HepG2 (cell line): ENCODE results near the gene MEF2D.

ENCODE experiments used
- ATF7 ChIP-seq, 2 experiments: fragments of 450-650 bp in 1 of 2; sonication (generic) in 1 of 2; formaldehyde crosslinking in 1 of 2; IDR thresholded peaks; 2 replicates each; pipeline versions ENCODE4 v1.4.0 to v1.6.1; 2016 to 2020; ENCODE audit warnings: antibody characterized with exemption in 1 of 2, mild to moderate bottlenecking in 1 of 2, missing genetic modification reagents in 1 of 2
- EED ChIP-seq: sonication (generic); formaldehyde crosslinking; IDR thresholded peaks from 2 replicates; pipeline ENCODE4 v1.5.0; 2020; ENCODE audit warnings: mild to moderate bottlenecking, missing genetic modification reagents
- EP300 ChIP-seq, 3 experiments: sonication (generic) in 1 of 3; formaldehyde crosslinking in 1 of 3; IDR thresholded peaks; 2 replicates each; pipeline versions ENCODE4 v1.5.1 to v1.6.1; 2011 to 2020; ENCODE audit warnings: low read depth in 2 of 3, low read length in 2 of 3, borderline replicate concordance in 1 of 3, improper control_type of control experiment in 1 of 3, mild to moderate bottlenecking in 1 of 3, missing genetic modification reagents in 1 of 3, moderate library complexity in 1 of 3
- EZH2 ChIP-seq: conservative IDR thresholded peaks from 2 replicates; pipeline ENCODE4 v1.6.1; 2012; ENCODE audit warnings: mild to moderate bottlenecking, low read depth, low read length, moderate library complexity
- MYC ChIP-seq: sonication (generic); formaldehyde crosslinking; IDR thresholded peaks from 2 replicates; pipeline ENCODE4 v1.9.0; 2021; ENCODE audit warnings: missing genetic modification reagents, borderline replicate concordance
- ZBTB20 ChIP-seq: sonication (generic); formaldehyde crosslinking; IDR thresholded peaks from 2 replicates; pipeline ENCODE4 v1.8.1; 2023; ENCODE audit warnings: missing genetic modification reagents, low read depth, mild to moderate bottlenecking, borderline replicate concordance
- ZNF224 ChIP-seq: sonication (generic); formaldehyde crosslinking; IDR thresholded peaks from 2 replicates; pipeline ENCODE4 v1.5.0; 2020; ENCODE audit warnings: mild to moderate bottlenecking, missing genetic modification reagents
- ZNF24 ChIP-seq: fragments of 450-650 bp; IDR thresholded peaks from 2 replicates; pipeline ENCODE4 v1.6.1; 2017; ENCODE audit warnings: antibody characterized with exemption, mild to moderate bottlenecking
- ZNF605 ChIP-seq: sonication (generic); formaldehyde crosslinking; IDR thresholded peaks from 2 replicates; pipeline ENCODE4 v1.8.0; 2022; ENCODE audit warnings: mild to moderate bottlenecking, missing genetic modification reagents
- TF ChIP-seq, protein P1 (sequence below), 2 experiments: IDR thresholded peaks; 2 replicates each; pipeline ENCODE4 v1.6.1; 2011 to 2012; ENCODE audit warnings: low read length in 2 of 2, borderline replicate concordance in 1 of 2, low read depth in 1 of 2, mild to moderate bottlenecking in 1 of 2, moderate library complexity in 1 of 2
- TF ChIP-seq, protein P2 (sequence below): sonication (generic); formaldehyde crosslinking; IDR thresholded peaks from 2 replicates; pipeline ENCODE4 v1.5.0; 2020; ENCODE audit warnings: mild to moderate bottlenecking, missing genetic modification reagents, moderate library complexity
- TF ChIP-seq, protein P3 (sequence below): sonication (generic); formaldehyde crosslinking; IDR thresholded peaks from 2 replicates; pipeline ENCODE4 v1.4.0; 2020; ENCODE audit warnings: missing genetic modification reagents
- TF ChIP-seq, protein P4 (sequence below): sonication (generic); formaldehyde crosslinking; conservative IDR thresholded peaks from 2 replicates; pipeline ENCODE4 v1.4.0; 2020; ENCODE audit warnings: mild to moderate bottlenecking, missing genetic modification reagents, moderate library complexity
- TF ChIP-seq, protein P5 (sequence below): sonication (generic); formaldehyde crosslinking; IDR thresholded peaks from 2 replicates; pipeline ENCODE4 v1.5.1; 2020; ENCODE audit warnings: mild to moderate bottlenecking, missing genetic modification reagents, borderline replicate concordance

DNA sequence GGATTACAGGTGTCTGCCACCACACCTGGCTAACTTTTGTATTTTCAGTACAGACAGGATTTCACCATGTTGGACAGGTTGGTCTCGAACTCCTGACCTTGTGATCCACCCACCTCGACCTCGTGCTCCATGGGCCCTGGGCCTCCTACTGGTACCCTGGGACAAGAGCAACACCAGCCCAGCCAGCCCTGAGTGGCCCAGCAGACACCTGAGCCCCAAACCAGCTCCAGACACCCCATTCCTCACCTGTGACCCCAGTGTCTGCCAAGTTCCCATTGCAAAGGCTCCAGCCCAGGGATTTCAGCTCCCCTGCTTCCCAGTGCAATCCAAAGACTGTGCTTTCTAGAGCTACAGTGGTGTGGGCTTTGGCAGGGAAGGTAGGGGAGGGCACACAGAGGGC lies 14.6 kb downstream of the MEF2D start:
- TF ChIP-seq, protein P1, sequence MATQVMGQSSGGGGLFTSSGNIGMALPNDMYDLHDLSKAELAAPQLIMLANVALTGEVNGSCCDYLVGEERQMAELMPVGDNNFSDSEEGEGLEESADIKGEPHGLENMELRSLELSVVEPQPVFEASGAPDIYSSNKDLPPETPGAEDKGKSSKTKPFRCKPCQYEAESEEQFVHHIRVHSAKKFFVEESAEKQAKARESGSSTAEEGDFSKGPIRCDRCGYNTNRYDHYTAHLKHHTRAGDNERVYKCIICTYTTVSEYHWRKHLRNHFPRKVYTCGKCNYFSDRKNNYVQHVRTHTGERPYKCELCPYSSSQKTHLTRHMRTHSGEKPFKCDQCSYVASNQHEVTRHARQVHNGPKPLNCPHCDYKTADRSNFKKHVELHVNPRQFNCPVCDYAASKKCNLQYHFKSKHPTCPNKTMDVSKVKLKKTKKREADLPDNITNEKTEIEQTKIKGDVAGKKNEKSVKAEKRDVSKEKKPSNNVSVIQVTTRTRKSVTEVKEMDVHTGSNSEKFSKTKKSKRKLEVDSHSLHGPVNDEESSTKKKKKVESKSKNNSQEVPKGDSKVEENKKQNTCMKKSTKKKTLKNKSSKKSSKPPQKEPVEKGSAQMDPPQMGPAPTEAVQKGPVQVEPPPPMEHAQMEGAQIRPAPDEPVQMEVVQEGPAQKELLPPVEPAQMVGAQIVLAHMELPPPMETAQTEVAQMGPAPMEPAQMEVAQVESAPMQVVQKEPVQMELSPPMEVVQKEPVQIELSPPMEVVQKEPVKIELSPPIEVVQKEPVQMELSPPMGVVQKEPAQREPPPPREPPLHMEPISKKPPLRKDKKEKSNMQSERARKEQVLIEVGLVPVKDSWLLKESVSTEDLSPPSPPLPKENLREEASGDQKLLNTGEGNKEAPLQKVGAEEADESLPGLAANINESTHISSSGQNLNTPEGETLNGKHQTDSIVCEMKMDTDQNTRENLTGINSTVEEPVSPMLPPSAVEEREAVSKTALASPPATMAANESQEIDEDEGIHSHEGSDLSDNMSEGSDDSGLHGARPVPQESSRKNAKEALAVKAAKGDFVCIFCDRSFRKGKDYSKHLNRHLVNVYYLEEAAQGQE (IDR thresholded peaks at IDR 0.05; ENCODE audit: borderline replicate concordance in 1 of 2, low read depth in 1 of 2, low read length in 2 of 2), result no peak
- TF ChIP-seq ATF7 (IDR thresholded peaks at IDR 0.05) (no peak), ATF7 (CRISPR knock-in tag; IDR thresholded peaks at IDR 0.05) (no peak), EZH2 (no peak), ZNF224 (CRISPR knock-in tag) (no peak), EP300 (IDR thresholded peaks at IDR 0.05; ENCODE audit: low read depth in 2 of 2, low read length in 2 of 2) (no peak), EP300 (CRISPR knock-in tag; IDR thresholded peaks at IDR 0.05; ENCODE audit: borderline replicate concordance) (no peak), ZNF605 (no peak), ZNF24 (no peak), ZBTB20 (CRISPR knock-in tag) (no peak), EED (CRISPR knock-in tag) (no peak), MYC (CRISPR knock-in tag) (no peak)
- TF ChIP-seq, protein P2, sequence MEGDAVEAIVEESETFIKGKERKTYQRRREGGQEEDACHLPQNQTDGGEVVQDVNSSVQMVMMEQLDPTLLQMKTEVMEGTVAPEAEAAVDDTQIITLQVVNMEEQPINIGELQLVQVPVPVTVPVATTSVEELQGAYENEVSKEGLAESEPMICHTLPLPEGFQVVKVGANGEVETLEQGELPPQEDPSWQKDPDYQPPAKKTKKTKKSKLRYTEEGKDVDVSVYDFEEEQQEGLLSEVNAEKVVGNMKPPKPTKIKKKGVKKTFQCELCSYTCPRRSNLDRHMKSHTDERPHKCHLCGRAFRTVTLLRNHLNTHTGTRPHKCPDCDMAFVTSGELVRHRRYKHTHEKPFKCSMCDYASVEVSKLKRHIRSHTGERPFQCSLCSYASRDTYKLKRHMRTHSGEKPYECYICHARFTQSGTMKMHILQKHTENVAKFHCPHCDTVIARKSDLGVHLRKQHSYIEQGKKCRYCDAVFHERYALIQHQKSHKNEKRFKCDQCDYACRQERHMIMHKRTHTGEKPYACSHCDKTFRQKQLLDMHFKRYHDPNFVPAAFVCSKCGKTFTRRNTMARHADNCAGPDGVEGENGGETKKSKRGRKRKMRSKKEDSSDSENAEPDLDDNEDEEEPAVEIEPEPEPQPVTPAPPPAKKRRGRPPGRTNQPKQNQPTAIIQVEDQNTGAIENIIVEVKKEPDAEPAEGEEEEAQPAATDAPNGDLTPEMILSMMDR, result no peak
- TF ChIP-seq, protein P3, sequence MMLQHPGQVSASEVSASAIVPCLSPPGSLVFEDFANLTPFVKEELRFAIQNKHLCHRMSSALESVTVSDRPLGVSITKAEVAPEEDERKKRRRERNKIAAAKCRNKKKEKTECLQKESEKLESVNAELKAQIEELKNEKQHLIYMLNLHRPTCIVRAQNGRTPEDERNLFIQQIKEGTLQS (CRISPR knock-in tag), result no peak
- TF ChIP-seq, protein P4, sequence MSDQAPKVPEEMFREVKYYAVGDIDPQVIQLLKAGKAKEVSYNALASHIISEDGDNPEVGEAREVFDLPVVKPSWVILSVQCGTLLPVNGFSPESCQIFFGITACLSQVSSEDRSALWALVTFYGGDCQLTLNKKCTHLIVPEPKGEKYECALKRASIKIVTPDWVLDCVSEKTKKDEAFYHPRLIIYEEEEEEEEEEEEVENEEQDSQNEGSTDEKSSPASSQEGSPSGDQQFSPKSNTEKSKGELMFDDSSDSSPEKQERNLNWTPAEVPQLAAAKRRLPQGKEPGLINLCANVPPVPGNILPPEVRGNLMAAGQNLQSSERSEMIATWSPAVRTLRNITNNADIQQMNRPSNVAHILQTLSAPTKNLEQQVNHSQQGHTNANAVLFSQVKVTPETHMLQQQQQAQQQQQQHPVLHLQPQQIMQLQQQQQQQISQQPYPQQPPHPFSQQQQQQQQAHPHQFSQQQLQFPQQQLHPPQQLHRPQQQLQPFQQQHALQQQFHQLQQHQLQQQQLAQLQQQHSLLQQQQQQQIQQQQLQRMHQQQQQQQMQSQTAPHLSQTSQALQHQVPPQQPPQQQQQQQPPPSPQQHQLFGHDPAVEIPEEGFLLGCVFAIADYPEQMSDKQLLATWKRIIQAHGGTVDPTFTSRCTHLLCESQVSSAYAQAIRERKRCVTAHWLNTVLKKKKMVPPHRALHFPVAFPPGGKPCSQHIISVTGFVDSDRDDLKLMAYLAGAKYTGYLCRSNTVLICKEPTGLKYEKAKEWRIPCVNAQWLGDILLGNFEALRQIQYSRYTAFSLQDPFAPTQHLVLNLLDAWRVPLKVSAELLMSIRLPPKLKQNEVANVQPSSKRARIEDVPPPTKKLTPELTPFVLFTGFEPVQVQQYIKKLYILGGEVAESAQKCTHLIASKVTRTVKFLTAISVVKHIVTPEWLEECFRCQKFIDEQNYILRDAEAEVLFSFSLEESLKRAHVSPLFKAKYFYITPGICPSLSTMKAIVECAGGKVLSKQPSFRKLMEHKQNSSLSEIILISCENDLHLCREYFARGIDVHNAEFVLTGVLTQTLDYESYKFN (CRISPR knock-in tag), result no peak
- TF ChIP-seq, protein P5, sequence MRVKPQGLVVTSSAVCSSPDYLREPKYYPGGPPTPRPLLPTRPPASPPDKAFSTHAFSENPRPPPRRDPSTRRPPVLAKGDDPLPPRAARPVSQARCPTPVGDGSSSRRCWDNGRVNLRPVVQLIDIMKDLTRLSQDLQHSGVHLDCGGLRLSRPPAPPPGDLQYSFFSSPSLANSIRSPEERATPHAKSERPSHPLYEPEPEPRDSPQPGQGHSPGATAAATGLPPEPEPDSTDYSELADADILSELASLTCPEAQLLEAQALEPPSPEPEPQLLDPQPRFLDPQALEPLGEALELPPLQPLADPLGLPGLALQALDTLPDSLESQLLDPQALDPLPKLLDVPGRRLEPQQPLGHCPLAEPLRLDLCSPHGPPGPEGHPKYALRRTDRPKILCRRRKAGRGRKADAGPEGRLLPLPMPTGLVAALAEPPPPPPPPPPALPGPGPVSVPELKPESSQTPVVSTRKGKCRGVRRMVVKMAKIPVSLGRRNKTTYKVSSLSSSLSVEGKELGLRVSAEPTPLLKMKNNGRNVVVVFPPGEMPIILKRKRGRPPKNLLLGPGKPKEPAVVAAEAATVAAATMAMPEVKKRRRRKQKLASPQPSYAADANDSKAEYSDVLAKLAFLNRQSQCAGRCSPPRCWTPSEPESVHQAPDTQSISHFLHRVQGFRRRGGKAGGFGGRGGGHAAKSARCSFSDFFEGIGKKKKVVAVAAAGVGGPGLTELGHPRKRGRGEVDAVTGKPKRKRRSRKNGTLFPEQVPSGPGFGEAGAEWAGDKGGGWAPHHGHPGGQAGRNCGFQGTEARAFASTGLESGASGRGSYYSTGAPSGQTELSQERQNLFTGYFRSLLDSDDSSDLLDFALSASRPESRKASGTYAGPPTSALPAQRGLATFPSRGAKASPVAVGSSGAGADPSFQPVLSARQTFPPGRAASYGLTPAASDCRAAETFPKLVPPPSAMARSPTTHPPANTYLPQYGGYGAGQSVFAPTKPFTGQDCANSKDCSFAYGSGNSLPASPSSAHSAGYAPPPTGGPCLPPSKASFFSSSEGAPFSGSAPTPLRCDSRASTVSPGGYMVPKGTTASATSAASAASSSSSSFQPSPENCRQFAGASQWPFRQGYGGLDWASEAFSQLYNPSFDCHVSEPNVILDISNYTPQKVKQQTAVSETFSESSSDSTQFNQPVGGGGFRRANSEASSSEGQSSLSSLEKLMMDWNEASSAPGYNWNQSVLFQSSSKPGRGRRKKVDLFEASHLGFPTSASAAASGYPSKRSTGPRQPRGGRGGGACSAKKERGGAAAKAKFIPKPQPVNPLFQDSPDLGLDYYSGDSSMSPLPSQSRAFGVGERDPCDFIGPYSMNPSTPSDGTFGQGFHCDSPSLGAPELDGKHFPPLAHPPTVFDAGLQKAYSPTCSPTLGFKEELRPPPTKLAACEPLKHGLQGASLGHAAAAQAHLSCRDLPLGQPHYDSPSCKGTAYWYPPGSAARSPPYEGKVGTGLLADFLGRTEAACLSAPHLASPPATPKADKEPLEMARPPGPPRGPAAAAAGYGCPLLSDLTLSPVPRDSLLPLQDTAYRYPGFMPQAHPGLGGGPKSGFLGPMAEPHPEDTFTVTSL (CRISPR knock-in tag), result no peak
